Measurements from ENCODE around the gene FXYD4. TPM values are rescaled to one million over a fixed set of nuclear protein-coding genes. Genes with fewer than 3 reads are reported as not detected.
"Not testable (repeated sequence)": the region's sequence is repeated elsewhere in the genome, so short reads cannot be mapped to it uniquely, and the experiment has no call there.

The FXYD4 gene
- not detected for total RNA-seq

GRCh38 chr10:43371418-43371817 lies at the start of gene FXYD4:
FXYD4 (plus strand) TSS chr10:43371636; CDS start chr10:43373747, 2,111 bp downstream.
- no peak for DNase-seq

GRCh38 chr10:43322331-43322730 lies 49.1 kb upstream of the FXYD4 start:
- DNase-seq = no peak

GRCh38 chr10:43322769-43323168 lies 48.7 kb upstream of the FXYD4 start:
- peak; percentile 94 for DNase-seq

GRCh38 chr10:43323245-43323644 lies 48.2 kb upstream of the FXYD4 start:
- DNase-seq = no peak

- no peak for DNase-seq
Measured at GRCh38 chr10:43324876-43325275, 46.6 kb upstream of the FXYD4 start.

GRCh38 chr10:43327171-43327570 lies 44.3 kb upstream of the FXYD4 start:
- no peak for DNase-seq

GRCh38 chr10:43327986-43328385 lies 43.5 kb upstream of the FXYD4 start:
- no peak for DNase-seq

- DNase-seq = not testable (repeated sequence)
Measured at GRCh38 chr10:43328810-43329209, 42.6 kb upstream of the FXYD4 start.

GRCh38 chr10:43329246-43329885 lies 42.1 kb upstream of the FXYD4 start:
- DNase-seq = not testable (repeated sequence)

GRCh38 chr10:43330049-43330823 lies 41.2 kb upstream of the FXYD4 start:
- not testable (repeated sequence) for DNase-seq

- not testable (repeated sequence) for DNase-seq
Measured at GRCh38 chr10:43330824-43331127, 40.7 kb upstream of the FXYD4 start.

GRCh38 chr10:43333653-43334052 lies 37.8 kb upstream of the FXYD4 start:
- DNase-seq = no peak

GRCh38 chr10:43336061-43336460 lies 35.4 kb upstream of the FXYD4 start:
- no peak for DNase-seq

- DNase-seq = no peak
Measured at GRCh38 chr10:43336641-43337318, 34.7 kb upstream of the FXYD4 start.

GRCh38 chr10:43337536-43337935 lies 33.9 kb upstream of the FXYD4 start:
- DNase-seq = not testable (repeated sequence)

GRCh38 chr10:43338117-43338516 lies 33.3 kb upstream of the FXYD4 start:
- no peak for DNase-seq

GRCh38 chr10:43339136-43339535 lies 32.3 kb upstream of the FXYD4 start:
- DNase-seq = no peak

- no peak for DNase-seq
Measured at GRCh38 chr10:43340101-43340500, 31.3 kb upstream of the FXYD4 start.

GRCh38 chr10:43340619-43341018 lies 30.8 kb upstream of the FXYD4 start:
- peak; percentile 51 for DNase-seq

- no peak for DNase-seq
Measured at GRCh38 chr10:43341450-43341849, 30.0 kb upstream of the FXYD4 start.

- DNase-seq = no peak
Measured at GRCh38 chr10:43342279-43343125, 28.9 kb upstream of the FXYD4 start.

GRCh38 chr10:43343126-43343525 lies 28.3 kb upstream of the FXYD4 start:
- DNase-seq = no peak

GRCh38 chr10:43344051-43344450 lies 27.4 kb upstream of the FXYD4 start:
- no peak for DNase-seq
